ENCODE data around the gene DEPDC4.
"Not testable (repeated sequence)": the region's sequence is repeated elsewhere in the genome, so short reads cannot be mapped to it uniquely, and the experiment has no call there.

Gene DEPDC4

DNA sequence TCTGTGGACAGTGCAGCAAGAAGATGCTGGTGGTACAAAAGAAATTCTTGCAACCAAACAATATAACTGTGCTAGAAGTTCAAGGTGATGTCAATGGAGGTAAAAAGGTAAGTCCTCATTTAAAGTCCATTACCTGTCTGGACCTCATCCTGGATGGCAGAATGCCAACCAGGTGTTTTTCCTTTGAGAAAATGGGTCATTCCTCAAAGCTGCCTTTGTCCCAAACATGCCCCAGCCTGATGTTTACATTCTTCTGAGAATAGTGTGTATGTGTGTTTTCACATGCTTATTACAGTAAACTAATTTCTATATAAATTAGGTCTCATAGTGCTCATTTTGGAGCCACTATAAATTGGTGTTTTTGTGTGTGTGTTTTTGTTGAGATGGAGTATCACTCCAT, 41.4 kb downstream of the DEPDC4 start:
- H3K4me3 ChIP-seq (ENCODE audit: low read length) = no peak overlapping the region
- TF ChIP-seq, protein P1, sequence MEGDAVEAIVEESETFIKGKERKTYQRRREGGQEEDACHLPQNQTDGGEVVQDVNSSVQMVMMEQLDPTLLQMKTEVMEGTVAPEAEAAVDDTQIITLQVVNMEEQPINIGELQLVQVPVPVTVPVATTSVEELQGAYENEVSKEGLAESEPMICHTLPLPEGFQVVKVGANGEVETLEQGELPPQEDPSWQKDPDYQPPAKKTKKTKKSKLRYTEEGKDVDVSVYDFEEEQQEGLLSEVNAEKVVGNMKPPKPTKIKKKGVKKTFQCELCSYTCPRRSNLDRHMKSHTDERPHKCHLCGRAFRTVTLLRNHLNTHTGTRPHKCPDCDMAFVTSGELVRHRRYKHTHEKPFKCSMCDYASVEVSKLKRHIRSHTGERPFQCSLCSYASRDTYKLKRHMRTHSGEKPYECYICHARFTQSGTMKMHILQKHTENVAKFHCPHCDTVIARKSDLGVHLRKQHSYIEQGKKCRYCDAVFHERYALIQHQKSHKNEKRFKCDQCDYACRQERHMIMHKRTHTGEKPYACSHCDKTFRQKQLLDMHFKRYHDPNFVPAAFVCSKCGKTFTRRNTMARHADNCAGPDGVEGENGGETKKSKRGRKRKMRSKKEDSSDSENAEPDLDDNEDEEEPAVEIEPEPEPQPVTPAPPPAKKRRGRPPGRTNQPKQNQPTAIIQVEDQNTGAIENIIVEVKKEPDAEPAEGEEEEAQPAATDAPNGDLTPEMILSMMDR (conservative IDR thresholded peaks at IDR 0.05; ENCODE audit: low read depth, low read length) = no peak
- no peak for DNase-seq (ENCODE audit: low read depth)

DNA sequence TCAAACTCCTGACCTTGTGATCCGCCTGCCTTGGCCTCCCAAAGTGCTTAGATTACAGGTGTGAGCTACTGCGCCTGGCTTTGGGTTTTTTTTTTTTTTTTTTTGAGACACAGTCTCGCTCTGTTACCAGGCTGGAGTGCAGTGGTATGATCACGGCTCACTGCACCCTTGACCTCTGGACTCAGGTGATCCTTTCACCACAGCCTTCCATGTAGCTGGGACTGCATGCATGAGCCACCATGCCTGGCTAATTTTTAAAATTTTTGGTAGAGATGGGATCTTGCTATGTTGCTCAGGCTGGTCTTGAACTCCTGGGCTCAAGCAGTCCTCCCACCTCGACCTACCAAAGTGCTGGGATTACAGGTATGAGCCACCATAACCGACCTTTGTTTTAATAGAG, 44.7 kb downstream of the DEPDC4 start:
- DNase-seq (ENCODE audit: low read depth); H3K4me3 ChIP-seq (ENCODE audit: low read length): not testable (repeated sequence)

DNA sequence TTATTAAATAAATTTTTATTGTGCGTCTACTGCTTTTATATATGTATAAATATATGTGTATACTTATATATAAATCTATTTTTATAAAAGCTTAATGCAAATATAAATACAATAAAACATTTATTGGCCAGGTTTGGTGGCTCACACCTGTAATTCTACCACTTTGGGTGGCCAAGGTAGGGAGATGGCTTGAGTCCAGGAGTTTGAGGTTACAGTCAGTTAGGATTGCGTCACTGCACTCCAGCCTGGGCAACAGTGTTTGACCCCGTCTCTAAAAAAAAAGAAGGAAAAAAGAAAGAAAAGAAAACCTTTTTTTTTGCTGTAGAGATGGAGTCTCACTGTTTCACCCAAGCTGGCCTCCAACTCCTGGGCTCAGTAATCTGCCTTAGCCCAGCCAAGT, 45.4 kb downstream of the DEPDC4 start:
- no peak for DNase-seq (ENCODE audit: low read depth)
- no peak overlapping the region for H3K4me3 ChIP-seq (ENCODE audit: low read length)

DNA sequence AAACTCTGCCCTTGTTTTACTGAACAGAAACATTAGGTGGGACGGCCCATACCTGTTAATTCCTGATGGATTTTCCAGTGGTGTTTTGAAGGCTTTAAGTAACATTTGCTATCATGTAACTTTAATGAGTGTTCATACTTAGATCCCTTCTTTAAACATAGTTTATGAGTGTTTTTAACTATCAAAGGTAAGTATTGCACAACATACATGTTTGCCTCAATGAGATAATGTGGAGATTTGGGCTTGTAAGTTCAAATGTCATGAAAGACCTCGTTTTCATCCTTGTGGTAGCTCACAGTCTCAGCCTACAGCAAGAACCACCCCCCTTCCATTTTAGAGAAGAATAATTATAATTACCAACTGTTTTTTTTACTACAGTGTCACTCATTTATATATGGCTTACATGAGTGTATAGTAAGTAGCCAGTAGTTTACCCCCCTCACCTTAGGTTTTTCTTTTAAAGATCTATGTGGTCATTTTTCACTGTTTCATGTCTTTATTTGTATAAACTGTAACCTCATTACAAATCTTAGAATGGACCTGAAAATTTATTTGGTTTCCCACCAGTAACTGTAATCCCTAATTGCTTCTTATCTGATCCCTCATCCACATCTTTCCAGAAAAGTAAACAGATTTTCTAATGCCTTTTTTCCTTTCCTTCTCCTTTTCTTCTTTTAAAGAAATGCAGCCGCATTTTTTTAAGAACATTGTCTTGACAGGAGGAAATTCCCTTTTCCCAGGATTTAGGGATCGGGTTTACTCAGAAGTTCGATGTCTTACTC, 47.4 kb downstream of the DEPDC4 start:
- TF ChIP-seq, protein P1 (conservative IDR thresholded peaks at IDR 0.05; ENCODE audit: low read depth, low read length) = no peak
- no peak for DNase-seq (ENCODE audit: low read depth)
- no peak overlapping the region for H3K4me3 ChIP-seq (ENCODE audit: low read length)

More for the DNA sequence above, 45.4 kb downstream of the DEPDC4 start:
- TF ChIP-seq, protein P1 (conservative IDR thresholded peaks at IDR 0.05; ENCODE audit: low read depth, low read length) = no peak

DNA sequence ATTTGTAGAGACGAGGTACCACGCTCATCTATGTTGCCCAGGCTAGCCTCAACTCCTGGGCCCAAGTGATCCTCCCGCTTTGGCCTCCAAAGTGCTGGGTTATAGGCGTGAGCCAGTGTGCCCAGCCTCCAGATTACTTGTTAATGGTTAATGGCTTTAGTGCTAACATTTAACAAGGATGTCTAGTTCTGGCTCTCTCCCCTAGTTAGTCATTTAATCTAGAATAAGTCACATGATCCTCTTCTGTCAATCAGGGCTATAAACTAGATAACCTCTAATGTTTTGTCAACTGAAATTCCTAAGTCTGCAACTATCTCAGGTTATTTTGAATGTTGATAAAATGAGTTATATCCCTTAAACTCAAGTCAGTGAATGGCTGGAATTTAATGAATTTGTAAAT, 50.5 kb downstream of the DEPDC4 start:
- no peak for DNase-seq (ENCODE audit: low read depth)

DNA sequence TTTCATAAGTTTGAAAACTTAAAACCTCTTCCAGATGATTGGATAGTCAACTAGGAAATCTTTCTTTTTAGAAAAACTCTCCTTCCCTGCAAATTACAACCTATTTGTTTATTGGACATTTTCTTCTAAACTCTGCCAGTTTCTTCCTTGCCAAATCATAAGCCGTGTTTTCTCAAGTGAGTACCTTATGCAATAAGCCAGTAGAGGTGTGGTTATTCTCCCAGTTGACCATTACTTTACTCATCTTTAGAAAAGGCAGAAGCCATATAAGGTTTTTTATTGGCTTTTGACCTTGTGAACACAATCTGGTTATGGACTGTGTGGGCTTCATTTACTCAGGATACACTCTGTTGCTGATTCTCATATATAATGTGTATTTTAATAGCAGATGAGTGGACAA, 51.7 kb downstream of the DEPDC4 start:
- TF ChIP-seq, protein P1 (conservative IDR thresholded peaks at IDR 0.05; ENCODE audit: low read depth, low read length) = no peak
- DNase-seq (ENCODE audit: low read depth) = no peak
- H3K4me3 ChIP-seq (ENCODE audit: low read length) = no peak overlapping the region

More for the DNA sequence above, 50.5 kb downstream of the DEPDC4 start:
- no peak overlapping the region for H3K4me3 ChIP-seq (ENCODE audit: low read length)
- TF ChIP-seq, protein P1 (conservative IDR thresholded peaks at IDR 0.05; ENCODE audit: low read depth, low read length) = no peak

DNA sequence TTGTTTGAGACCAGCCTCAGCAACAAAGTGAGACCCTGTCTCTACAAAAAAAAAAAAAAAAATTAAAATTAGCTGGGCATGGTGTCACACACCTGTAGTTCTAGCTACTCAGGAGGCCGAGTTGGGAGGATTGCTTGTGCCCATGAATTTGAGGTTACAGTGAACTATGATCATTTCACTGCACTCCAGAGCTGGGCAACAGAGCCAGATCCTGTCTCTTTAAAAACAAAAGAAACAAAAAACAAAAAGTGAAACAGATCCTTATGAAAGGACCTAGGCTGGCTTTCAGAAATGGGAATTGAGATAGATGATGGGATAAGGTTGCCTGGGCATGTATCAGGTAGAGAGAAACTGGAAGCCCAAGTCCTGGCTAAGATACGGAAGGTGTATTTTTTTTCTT, 52.4 kb downstream of the DEPDC4 start:
- DNase-seq (ENCODE audit: low read depth) = no peak
- H3K4me3 ChIP-seq (ENCODE audit: low read length) = no peak overlapping the region
- TF ChIP-seq, protein P1 (conservative IDR thresholded peaks at IDR 0.05; ENCODE audit: low read depth, low read length) = no peak
